ENCODE results near the gene MAML2.

Gene MAML2

GRCh38 chr11:96318850-96319249, 24.1 kb downstream of the MAML2 start:
- Histone ChIP-seq H3K27ac (ENCODE audit: low read depth in 2 of 2, low read length in 2 of 2) (no peak overlapping the region), H3K9ac (ENCODE audit: low read depth in 1 of 2, low read length in 2 of 2) (no peak overlapping the region), H3K4me3 (ENCODE audit: low read length in 2 of 2) (no peak overlapping the region), H3K9me3 (ENCODE audit: control insufficient read depth in 2 of 2, low read length in 2 of 2) (no peaks in the 10 kb centered on the region), H3K36me3 (ENCODE audit: control insufficient read depth in 2 of 2, insufficient read depth in 2 of 2, low read length in 2 of 2) (no peaks in the 10 kb centered on the region), H3K27me3 (ENCODE audit: control insufficient read depth in 2 of 2, insufficient read depth in 2 of 2, low read length in 2 of 2) (no peaks in the 10 kb centered on the region), H3K4me1 (ENCODE audit: control insufficient read depth in 2 of 2, insufficient read depth in 2 of 2, low read length in 2 of 2) (peaks cover 12 to 21% of the 10 kb centered on the region in 2 donors)

- Histone ChIP-seq H3K4me3 (ENCODE audit: low read length in 2 of 2) (no peak overlapping the region), H3K9ac (ENCODE audit: low read depth in 1 of 2, low read length in 2 of 2) (no peak overlapping the region), H3K4me1 (ENCODE audit: control insufficient read depth in 2 of 2, insufficient read depth in 2 of 2, low read length in 2 of 2) (peaks cover 14 to 23% of the 10 kb centered on the region in 2 donors), H3K9me3 (ENCODE audit: control insufficient read depth in 2 of 2, low read length in 2 of 2) (no peaks in the 10 kb centered on the region), H3K36me3 (ENCODE audit: control insufficient read depth in 2 of 2, insufficient read depth in 2 of 2, low read length in 2 of 2) (no peaks in the 10 kb centered on the region), H3K27ac (ENCODE audit: low read depth in 2 of 2, low read length in 2 of 2) (no peak overlapping the region), H3K27me3 (ENCODE audit: control insufficient read depth in 2 of 2, insufficient read depth in 2 of 2, low read length in 2 of 2) (no peaks in the 10 kb centered on the region)
Observed at GRCh38 chr11:96318399-96318798, 24.6 kb downstream of the MAML2 start.

- Histone ChIP-seq H3K4me1 (ENCODE audit: control insufficient read depth in 2 of 2, insufficient read depth in 2 of 2, low read length in 2 of 2) (peaks cover 18 to 23% of the 10 kb centered on the region in 2 donors), H3K4me3 (ENCODE audit: low read length in 2 of 2) (no peak overlapping the region), H3K9ac (ENCODE audit: low read depth in 1 of 2, low read length in 2 of 2) (no peak overlapping the region), H3K9me3 (ENCODE audit: control insufficient read depth in 2 of 2, low read length in 2 of 2) (no peaks in the 10 kb centered on the region), H3K27ac (ENCODE audit: low read depth in 2 of 2, low read length in 2 of 2) (no peak overlapping the region), H3K36me3 (ENCODE audit: control insufficient read depth in 2 of 2, insufficient read depth in 2 of 2, low read length in 2 of 2) (no peaks in the 10 kb centered on the region), H3K27me3 (ENCODE audit: control insufficient read depth in 2 of 2, insufficient read depth in 2 of 2, low read length in 2 of 2) (no peaks in the 10 kb centered on the region)
Observed at GRCh38 chr11:96317985-96318384, 25.0 kb downstream of the MAML2 start.

- Histone ChIP-seq H3K4me3 (ENCODE audit: low read length in 2 of 2) (no peak overlapping the region), H3K4me1 (ENCODE audit: control insufficient read depth in 2 of 2, insufficient read depth in 2 of 2, low read length in 2 of 2) (peaks cover 18 to 23% of the 10 kb centered on the region in 2 donors), H3K36me3 (ENCODE audit: control insufficient read depth in 2 of 2, insufficient read depth in 2 of 2, low read length in 2 of 2) (no peaks in the 10 kb centered on the region), H3K9me3 (ENCODE audit: control insufficient read depth in 2 of 2, low read length in 2 of 2) (no peaks in the 10 kb centered on the region), H3K27ac (ENCODE audit: low read depth in 2 of 2, low read length in 2 of 2) (no peak overlapping the region), H3K9ac (ENCODE audit: low read depth in 1 of 2, low read length in 2 of 2) (no peak overlapping the region), H3K27me3 (ENCODE audit: control insufficient read depth in 2 of 2, insufficient read depth in 2 of 2, low read length in 2 of 2) (no peaks in the 10 kb centered on the region)
Observed at GRCh38 chr11:96317571-96317970, 25.4 kb downstream of the MAML2 start.

- Histone ChIP-seq H3K9me3 (ENCODE audit: control insufficient read depth in 2 of 2, low read length in 2 of 2) (no peaks in the 10 kb centered on the region), H3K9ac (ENCODE audit: low read depth in 1 of 2, low read length in 2 of 2) (no peak overlapping the region), H3K27me3 (ENCODE audit: control insufficient read depth in 2 of 2, insufficient read depth in 2 of 2, low read length in 2 of 2) (no peaks in the 10 kb centered on the region), H3K4me3 (ENCODE audit: low read length in 2 of 2) (no peak overlapping the region), H3K4me1 (ENCODE audit: control insufficient read depth in 2 of 2, insufficient read depth in 2 of 2, low read length in 2 of 2) (peaks cover 18 to 24% of the 10 kb centered on the region in 2 donors), H3K27ac (ENCODE audit: low read depth in 2 of 2, low read length in 2 of 2) (no peak overlapping the region), H3K36me3 (ENCODE audit: control insufficient read depth in 2 of 2, insufficient read depth in 2 of 2, low read length in 2 of 2) (no peaks in the 10 kb centered on the region)
Observed at GRCh38 chr11:96316869-96317268, 26.1 kb downstream of the MAML2 start.

- H3K4me1 ChIP-seq (ENCODE audit: control insufficient read depth in 2 of 2, insufficient read depth in 2 of 2, low read length in 2 of 2): peaks cover 18 to 36% of the 10 kb centered on the region in 2 donors
- H3K27me3 ChIP-seq (ENCODE audit: control insufficient read depth in 2 of 2, insufficient read depth in 2 of 2, low read length in 2 of 2): no peaks in the 10 kb centered on the region
- no peaks in the 10 kb centered on the region for H3K36me3 ChIP-seq (ENCODE audit: control insufficient read depth in 2 of 2, insufficient read depth in 2 of 2, low read length in 2 of 2)
- no peak overlapping the region for H3K4me3 ChIP-seq (ENCODE audit: low read length in 2 of 2)
- H3K9ac ChIP-seq (ENCODE audit: low read depth in 1 of 2, low read length in 2 of 2): no peak overlapping the region
- no peak overlapping the region for H3K27ac ChIP-seq (ENCODE audit: low read depth in 2 of 2, low read length in 2 of 2)
- no peaks in the 10 kb centered on the region for H3K9me3 ChIP-seq (ENCODE audit: control insufficient read depth in 2 of 2, low read length in 2 of 2)
Observed at GRCh38 chr11:96315476-96315875, 27.5 kb downstream of the MAML2 start.

- no peaks in the 10 kb centered on the region for H3K36me3 ChIP-seq (ENCODE audit: control insufficient read depth in 2 of 2, insufficient read depth in 2 of 2, low read length in 2 of 2)
- peaks cover 18 to 36% of the 10 kb centered on the region in 2 donors for H3K4me1 ChIP-seq (ENCODE audit: control insufficient read depth in 2 of 2, insufficient read depth in 2 of 2, low read length in 2 of 2)
- no peaks in the 10 kb centered on the region for H3K9me3 ChIP-seq (ENCODE audit: control insufficient read depth in 2 of 2, low read length in 2 of 2)
- no peaks in the 10 kb centered on the region for H3K27me3 ChIP-seq (ENCODE audit: control insufficient read depth in 2 of 2, insufficient read depth in 2 of 2, low read length in 2 of 2)
- no peak overlapping the region for H3K9ac ChIP-seq (ENCODE audit: low read depth in 1 of 2, low read length in 2 of 2)
- H3K4me3 ChIP-seq (ENCODE audit: low read length in 2 of 2): peak overlapping the region in 1 of 2 donors; percentile 6
- H3K27ac ChIP-seq (ENCODE audit: low read depth in 2 of 2, low read length in 2 of 2): peak overlapping the region; percentile 59 to 70
Observed at GRCh38 chr11:96314326-96315020, 28.5 kb downstream of the MAML2 start.

GRCh38 chr11:96313163-96313562, 29.8 kb downstream of the MAML2 start:
- H3K36me3 ChIP-seq (ENCODE audit: control insufficient read depth in 2 of 2, insufficient read depth in 2 of 2, low read length in 2 of 2): no peaks in the 10 kb centered on the region
- H3K9me3 ChIP-seq (ENCODE audit: control insufficient read depth in 2 of 2, low read length in 2 of 2): no peaks in the 10 kb centered on the region
- H3K27me3 ChIP-seq (ENCODE audit: control insufficient read depth in 2 of 2, insufficient read depth in 2 of 2, low read length in 2 of 2): no peaks in the 10 kb centered on the region
- H3K27ac ChIP-seq (ENCODE audit: low read depth in 2 of 2, low read length in 2 of 2): no peak overlapping the region
- H3K4me1 ChIP-seq (ENCODE audit: control insufficient read depth in 2 of 2, insufficient read depth in 2 of 2, low read length in 2 of 2): peaks cover 26 to 40% of the 10 kb centered on the region in 2 donors
- no peak overlapping the region for H3K9ac ChIP-seq (ENCODE audit: low read depth in 1 of 2, low read length in 2 of 2)
- H3K4me3 ChIP-seq (ENCODE audit: low read length in 2 of 2): no peak overlapping the region

GRCh38 chr11:96311120-96311568, 31.9 kb downstream of the MAML2 start:
- H3K27ac ChIP-seq (ENCODE audit: low read depth in 2 of 2, low read length in 2 of 2): peak overlapping the region; percentile 49 to 55
- no peaks in the 10 kb centered on the region for H3K36me3 ChIP-seq (ENCODE audit: control insufficient read depth in 2 of 2, insufficient read depth in 2 of 2, low read length in 2 of 2)
- H3K4me3 ChIP-seq (ENCODE audit: low read length in 2 of 2): no peak overlapping the region
- H3K27me3 ChIP-seq (ENCODE audit: control insufficient read depth in 2 of 2, insufficient read depth in 2 of 2, low read length in 2 of 2): no peaks in the 10 kb centered on the region
- no peaks in the 10 kb centered on the region for H3K9me3 ChIP-seq (ENCODE audit: control insufficient read depth in 2 of 2, low read length in 2 of 2)
- H3K4me1 ChIP-seq (ENCODE audit: control insufficient read depth in 2 of 2, insufficient read depth in 2 of 2, low read length in 2 of 2): peaks cover 36 to 53% of the 10 kb centered on the region in 2 donors
- no peak overlapping the region for H3K9ac ChIP-seq (ENCODE audit: low read depth in 1 of 2, low read length in 2 of 2)

GRCh38 chr11:96310236-96310635, 32.8 kb downstream of the MAML2 start:
- Histone ChIP-seq H3K36me3 (ENCODE audit: control insufficient read depth in 2 of 2, insufficient read depth in 2 of 2, low read length in 2 of 2) (no peaks in the 10 kb centered on the region), H3K4me1 (ENCODE audit: control insufficient read depth in 2 of 2, insufficient read depth in 2 of 2, low read length in 2 of 2) (peaks cover 41 to 53% of the 10 kb centered on the region in 2 donors), H3K9ac (ENCODE audit: low read depth in 1 of 2, low read length in 2 of 2) (no peak overlapping the region), H3K4me3 (ENCODE audit: low read length in 2 of 2) (no peak overlapping the region), H3K27me3 (ENCODE audit: control insufficient read depth in 2 of 2, insufficient read depth in 2 of 2, low read length in 2 of 2) (no peaks in the 10 kb centered on the region), H3K9me3 (ENCODE audit: control insufficient read depth in 2 of 2, low read length in 2 of 2) (no peaks in the 10 kb centered on the region), H3K27ac (ENCODE audit: low read depth in 2 of 2, low read length in 2 of 2) (no peak overlapping the region)
